Ureter (tissue), 1 donor: ENCODE results near the gene TDRD10. TPM values are rescaled to one million over a fixed set of nuclear protein-coding genes. Genes with fewer than 3 reads are reported as not detected.
"Not testable (repeated sequence)": the region's sequence is repeated elsewhere in the genome, so short reads cannot be mapped to it uniquely, and the experiment has no call there.

Source experiments
- DNase-seq: peaks from one replicate; pipeline ENCODE4 v3.0.0-alpha.2; 2020; ENCODE audit warnings: low spot score
- total RNA-seq: library from RNA; stranded (reverse); gene quantifications from one replicate; pipeline ENCODE4 v1.2.4, GENCODE V29; 2023
- donor health status: DM: yes; HTN: yes; CAD: no.

The TDRD10 gene
- total RNA-seq, 1 donor from 2014 or later = 3.3 TPM

DNA sequence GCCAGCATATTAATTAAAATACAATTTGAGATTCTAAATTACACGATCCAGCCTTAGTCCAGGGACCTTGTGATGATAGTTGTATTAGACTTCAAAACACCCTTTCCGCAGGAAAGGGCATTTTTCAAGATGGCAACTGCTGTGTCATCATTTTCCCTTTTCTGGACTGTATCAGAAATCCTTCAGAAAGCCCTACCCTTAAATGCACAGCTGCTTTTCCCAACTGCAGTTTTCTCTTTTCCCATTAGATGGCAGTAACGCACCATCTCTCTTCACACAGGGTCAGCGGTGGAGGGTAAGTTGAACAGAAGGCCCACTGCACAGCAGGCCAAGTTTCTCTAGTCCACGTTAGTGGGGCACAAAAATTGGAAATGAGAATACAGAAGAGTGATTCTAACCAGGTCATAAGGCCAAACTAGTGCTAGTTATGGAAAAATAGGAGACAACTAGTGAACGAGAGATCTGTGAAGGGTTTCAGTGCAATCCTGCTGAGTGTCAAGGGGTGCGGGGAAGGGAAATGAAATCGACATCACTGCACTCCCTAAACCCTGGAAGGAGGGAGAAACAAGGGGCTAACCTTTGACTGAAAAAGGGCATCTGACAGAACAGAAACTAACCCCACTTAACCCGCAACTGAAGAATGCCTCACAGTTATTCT lies 22.1 kb upstream of the TDRD10 start:
- DNase-seq = peak; percentile 79

DNA sequence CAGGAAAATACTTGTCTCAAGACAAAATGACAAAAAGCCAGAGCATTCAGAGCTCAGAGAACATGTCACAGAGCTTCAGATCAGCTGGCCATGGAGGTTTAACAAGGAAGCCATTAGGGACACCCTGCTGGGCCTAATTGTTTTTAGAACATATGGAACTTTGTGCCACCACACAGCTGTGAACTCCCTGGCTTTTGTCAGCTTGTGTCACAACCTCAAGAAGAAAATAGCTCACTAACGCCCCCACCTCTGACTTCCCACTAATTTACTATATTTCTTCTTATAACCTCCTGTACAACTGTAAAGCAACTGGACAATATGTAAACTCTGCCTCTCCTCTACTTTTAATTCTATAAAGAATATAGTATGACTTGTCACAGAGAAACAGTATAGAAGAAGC lies 21.0 kb upstream of the TDRD10 start:
- no peak for DNase-seq

DNA sequence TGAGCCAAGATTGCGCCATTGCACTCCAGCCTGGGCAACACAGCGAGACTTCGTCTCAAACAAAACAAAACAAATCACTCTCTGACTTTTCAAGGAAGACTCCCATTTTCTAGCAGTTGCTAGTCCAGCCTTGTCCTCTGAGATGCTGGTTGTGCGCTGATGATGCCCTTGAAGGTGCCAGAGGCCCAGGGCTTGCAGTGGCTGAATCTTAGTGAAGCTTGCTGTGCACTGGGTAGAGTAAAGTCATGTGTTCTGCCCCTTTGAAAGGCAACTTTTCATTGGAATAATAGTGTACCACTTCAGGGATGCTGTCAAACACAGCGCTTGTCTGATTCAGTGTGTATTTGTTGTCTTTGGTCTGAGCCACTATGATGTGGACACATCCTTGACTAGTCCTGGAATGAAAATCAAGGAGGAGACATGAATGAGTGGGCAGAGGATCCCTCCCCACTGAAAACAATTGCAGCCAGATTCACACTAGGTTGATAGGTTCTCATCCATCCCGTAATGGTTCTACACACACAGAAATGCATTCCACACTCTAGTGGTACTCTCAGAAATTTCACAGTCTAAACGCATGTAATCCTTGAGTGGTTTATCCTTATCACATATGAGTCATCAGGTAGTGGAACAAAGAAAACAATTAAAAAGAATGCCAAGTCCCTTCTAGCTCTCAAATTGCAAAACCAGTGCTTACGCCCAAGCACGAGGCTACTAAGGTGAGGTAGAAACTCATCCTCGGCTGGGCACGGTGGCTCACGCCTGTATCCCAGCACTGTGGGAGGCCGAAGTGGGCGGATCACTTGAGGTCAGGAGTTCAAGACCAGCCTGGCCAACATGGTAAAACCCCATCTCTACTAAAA lies 17.8 kb upstream of the TDRD10 start:
- peak; percentile 56 for DNase-seq

DNA sequence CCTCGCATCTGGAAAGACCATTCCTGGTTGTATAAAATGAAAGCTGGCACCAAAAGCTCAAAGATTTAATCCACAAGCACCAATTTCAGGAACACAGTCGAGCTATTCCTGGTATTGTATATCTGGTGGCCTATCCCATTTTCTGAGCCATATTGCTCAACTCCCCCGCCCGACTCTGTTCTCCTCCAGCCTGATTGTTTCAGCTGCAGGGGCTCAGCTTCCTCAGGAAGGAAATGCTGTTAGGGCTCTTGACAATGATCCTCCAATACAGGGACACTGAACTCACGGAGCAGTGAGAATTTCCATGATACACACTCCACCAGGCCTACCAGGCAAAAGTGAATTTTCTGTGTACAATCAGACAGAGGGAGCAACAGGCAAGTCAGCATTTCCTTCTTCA lies 16.9 kb upstream of the TDRD10 start:
- no peak for DNase-seq

DNA sequence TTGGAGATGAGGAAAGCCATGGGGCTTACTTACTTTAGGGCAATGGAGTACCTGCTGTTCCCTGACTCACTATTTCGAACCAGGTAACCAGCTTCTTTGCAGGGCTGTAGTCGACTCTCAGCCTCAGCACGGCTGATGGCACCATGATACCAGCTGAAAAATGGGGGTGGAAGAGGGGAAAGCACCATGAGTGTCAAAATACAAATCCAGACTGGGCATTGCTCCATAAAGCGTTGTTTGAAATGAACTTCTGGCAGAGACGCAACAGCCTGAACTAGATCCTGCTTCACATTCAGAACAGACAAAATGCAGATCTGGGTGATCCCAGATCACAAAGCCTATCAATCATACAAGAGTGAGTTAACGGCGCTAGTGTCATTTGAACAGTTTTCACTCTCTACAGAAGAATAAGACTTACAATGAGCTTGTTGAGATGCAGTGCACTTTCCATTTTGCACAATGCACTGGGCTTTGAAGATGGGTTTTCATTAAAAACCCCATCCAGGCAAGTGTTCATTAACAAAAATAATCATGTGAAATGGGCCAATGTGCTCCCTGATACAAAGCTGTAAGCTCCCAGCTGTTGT lies 16.0 kb upstream of the TDRD10 start:
- DNase-seq = no peak

DNA sequence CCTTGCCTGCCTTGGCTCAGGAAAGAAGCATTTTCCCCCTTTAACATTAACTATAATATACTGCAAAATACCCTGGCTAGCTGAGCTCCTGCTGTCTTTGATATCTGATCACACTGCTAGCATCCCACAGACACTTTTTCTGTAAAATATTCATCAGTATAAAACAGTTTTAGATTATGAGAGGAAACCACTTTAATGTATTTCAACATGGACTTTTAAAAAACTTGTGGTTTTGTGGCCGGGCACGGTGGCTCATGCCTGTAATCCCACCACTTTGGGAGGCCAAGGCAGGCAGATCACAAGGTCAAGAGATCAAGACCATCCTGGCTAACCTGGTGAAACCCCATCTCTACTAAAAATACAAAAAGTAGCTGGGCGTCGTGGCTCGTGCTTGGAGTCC lies 15.3 kb upstream of the TDRD10 start:
- DNase-seq = not testable (repeated sequence)

DNA sequence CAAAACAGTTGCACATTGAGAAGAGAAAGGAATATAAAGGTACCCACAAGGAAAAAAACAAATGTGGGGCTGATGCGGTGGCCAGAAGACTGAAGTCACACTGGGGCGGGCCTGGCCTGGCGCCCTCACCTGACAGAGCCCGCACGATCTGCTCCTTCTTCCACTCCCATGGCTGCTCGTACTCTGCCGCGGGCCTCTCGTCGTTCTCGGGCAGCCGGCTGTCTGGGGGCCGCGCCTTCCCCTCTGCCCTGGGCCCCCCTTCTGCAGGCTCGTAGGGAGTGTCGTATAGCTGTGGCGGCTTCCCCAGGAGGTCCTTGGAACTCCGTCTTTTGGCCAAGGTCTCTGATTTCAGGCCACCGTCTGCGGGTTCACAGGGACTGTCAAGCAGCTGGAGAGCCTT lies 13.1 kb upstream of the TDRD10 start:
- no peak for DNase-seq

DNA sequence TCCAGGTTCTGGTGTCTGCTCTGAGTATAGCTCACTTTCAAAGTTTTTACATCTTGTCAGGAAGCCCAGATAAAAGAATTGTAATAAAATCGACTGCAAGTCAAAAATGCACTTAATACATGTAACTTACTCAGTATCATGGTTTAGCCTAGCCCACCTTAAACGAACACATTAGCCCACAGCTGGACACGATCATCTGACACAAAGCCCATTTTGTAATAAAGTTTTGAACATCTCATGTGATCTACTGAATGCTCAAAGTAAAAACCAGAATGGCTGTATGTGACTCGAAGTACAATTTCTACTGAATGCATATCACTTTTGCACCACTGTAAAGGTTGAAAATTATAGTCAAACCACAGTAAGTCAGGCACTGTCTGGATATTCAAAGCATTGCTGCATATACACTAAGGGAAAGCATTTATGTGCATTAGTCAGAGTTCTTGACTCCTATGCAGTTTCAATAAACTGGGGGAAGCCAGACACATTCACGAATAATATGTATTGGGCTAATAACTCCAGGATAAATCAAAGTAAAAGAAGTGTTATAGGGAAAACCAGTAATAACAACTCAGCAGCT lies 12.2 kb upstream of the TDRD10 start:
- DNase-seq = no peak

DNA sequence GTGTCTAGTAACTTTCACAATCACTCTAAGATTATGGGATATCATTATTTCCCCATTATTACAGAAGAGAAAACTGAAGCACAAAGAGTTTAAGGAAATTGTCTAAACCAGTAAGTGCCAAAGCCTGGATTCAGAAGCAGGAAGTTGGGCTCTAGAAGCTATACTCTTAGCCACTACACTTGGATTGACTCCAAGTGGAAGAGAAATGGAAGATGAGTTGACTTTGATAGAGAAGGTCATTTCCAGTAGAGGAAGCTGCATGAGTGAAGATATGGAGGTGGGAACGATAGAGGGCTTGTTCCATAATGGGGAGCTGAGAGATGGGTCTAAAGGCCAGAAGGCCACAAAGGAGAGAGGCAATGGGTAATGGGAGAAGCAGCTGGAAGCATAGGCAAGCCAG lies 11.7 kb upstream of the TDRD10 start:
- DNase-seq = no peak

DNA sequence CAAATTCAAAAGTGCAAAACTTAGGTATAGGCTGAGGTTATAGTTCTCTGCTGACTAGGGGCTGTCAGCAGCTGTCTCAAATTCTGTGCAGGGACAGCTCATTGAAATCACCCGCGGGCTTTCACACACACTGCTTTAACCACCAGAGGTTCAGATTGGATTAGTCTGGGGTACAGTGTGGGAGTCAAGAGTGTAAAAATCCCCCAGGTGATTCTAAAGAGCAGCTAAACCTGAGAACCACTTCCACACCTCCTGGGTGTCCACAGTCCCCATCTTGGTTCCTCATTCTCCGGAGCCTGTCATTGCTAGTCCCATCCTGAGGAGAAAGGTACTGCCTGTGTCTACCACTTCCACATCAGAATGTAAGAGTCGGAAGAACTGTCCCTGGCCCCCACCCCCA lies 9.9 kb upstream of the TDRD10 start:
- DNase-seq = no peak

DNA sequence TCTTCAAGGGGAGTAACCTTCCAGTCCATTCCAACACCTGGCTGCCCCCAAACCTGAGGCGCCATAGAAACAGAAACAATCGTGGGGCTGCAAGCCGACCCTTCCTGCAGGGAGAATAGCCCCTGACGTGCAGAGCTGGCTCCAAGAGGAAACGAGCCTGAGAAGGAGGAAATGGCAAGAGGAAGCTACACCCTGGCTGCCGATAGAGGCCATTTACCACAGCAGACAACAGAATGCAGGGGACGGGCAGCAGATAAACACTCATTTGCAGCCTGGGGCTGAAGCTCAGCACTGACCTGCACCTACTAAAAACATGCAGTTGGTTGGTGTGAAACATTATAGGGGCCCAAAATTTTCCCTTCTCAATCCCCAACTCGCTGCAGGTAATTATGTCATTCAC lies 8.7 kb upstream of the TDRD10 start:
- DNase-seq = peak; percentile 52

DNA sequence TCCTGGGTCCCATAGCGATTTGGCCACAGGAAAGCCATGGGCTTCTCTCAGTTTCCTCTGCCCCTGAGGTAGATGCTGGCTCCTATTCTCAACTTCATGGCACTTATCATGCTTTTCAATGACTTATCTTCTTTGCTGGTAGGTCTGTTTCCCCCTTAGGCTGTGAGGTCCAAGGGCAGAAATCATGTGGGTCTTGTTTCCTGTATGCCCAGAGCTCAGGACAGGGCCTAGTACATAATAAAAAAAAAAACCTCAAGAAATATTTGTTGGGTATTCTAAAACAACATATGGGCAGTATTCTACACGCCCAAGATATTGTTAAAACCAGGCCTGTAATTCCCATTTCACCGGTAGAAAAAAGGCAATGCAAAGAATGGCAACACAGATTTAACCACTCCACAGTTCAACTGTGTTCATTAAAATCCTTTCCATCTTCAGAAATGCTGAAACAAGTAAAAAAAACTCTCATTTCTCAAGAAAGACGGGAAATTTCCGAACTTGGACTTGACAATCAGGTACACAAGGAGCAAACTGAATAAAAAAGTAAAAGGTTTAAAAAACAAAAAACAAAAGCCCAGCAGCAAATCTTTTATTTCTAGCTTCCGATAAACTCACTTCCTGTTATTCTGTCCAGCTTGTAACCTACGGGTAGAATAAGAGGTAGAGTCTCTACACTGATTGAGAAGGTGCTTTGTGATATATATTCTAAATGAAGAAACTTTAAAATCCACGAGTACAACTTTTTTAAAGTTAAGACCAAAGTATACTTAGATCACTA lies 6.3 kb upstream of the TDRD10 start:
- no peak for DNase-seq

DNA sequence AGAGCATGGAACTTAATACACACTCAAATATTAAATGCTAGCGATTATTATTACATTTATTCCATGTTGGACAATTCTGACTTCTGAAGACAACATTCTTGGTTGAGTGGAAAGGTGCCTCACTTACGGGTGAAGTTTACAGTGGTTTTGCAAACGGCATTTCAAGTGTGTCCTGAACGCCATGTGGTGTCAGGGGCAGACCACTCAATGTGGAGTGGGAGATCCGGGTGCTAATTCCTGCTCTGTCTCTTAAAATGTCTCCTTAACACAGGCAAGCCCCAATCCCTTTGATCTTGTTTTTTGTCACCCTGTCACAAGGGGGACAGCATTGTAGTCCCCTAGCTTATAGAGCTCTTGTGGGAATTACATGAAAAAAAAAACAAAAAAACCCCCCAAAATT lies 5.6 kb upstream of the TDRD10 start:
- DNase-seq = no peak

DNA sequence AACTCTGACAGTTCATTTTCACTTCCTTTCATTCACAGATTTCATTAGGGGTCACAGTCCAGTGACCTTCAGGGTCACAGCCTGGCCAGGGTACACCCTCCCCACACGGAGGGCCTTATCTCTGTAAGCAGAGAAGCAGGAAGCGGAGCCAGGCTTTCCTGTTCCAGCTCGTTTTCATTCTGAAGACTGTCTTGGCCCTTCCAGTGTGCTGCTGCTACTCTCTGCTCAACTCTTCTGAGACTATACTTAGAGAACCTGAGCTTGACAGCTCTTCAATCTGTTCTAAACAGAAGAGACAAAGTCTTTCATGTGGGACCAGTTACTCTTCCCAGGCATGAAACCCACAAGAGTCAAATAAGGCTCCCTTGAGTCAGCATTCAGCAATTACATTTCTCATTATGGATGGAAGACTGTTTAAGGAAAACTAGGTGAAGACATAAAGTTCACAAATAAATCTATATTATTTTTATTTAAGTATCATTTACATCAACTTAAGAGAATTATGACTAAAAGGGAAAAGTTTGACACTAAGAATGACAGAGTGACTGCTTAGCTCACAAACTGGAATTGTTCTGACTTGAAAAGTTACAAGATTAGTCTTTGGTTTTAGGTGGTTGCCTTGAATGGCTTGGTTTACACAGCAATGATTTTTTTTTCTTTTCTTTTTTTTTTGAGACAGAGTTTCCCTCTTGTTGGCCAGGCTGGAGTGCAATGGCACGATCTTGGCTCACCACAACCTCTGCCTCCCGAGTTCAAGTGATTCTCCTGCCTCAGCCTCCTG lies 4.8 kb upstream of the TDRD10 start:
- no peak for DNase-seq

DNA sequence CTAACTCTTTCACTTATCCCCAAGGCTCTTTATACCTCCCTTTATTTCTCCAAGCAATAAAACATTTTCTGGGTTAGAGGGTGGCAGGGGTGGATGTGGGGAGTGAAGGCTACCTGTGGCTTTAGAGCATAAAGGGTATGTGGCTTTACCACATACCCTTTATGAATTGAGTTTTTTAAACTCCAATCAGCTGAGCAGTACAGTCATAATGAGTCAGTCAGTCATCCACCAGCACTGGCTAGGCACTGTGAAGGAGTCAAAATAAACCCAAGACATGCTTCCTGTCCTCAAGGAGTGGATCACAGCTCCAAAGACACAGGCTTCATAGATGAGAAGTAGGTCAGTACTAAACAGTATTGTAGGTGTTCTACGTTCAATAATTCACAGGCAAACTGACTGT lies 2.6 kb upstream of the TDRD10 start:
- no peak for DNase-seq

DNA sequence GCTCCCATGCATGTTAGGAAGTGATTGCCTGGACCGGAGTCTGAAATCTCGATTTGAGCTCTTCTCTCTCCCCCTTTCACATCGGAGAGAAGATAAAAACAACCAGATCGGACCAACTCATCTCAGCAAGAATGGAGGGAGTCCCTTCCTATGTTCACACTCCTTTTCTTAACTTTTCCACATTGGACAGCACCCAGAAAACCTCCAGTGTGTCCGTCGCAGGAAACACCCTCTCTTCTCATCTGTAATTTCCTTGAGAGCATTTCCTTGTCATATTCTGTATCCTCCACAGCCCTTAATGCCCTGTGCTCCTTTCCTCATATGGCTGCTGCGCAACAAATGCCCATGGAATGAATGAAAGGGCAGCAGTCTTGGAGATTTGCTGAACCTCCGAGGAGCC lies 1.5 kb upstream of the TDRD10 start:
- no peak for DNase-seq

DNA sequence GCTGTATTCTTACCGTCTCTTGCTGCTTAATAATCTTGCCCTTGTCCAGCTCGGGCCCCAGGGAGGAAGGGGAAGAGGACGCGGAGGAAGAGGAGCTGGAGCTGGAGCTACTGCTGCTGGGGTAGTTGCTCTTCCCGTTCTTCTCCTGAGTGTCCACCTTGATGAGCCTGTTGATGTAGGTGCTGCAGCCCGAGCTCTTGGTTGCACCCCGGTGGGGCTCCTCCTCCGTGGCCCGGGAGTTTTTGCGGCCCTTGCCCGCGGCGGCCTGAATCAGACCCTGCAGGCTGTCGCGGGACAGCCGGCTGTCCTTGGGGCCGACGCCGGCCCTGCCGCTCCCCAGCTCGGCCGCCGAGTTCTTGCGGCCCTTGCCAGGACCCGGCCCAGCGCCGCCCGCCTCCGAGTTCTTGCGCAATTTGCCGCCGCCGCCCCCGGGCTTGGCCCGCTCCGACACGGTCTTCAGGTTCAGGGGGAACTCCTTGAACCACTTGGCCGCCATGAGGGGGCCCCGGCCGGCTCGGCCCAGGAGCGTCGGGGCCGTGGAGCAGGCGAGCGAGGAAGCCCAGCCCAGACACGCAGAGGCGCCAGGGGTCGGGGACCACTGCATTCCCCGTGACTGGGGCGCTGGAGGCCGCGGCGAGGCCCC lies 475 bp upstream of the TDRD10 start:
- no peak for DNase-seq

DNA sequence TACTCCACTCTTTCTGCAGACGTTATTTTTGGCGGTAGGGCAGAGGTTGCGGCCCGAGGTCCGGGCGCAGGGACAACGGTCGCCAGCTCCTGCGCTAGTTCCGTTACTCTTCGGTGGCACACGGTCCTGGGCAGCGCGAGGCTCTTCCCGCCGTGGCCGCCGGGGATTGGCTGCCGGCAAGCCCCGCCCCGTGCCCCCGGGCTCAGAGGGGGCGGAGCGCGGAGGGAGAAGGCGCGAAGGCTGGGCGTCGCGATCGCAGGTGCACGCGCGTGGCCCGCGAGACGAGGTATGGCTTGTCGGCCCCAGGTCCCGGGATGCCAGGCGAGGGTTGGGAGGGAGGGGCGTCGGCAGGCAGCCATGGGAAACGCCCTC lies 711 bp downstream of the TDRD10 start:
- no peak for DNase-seq

DNA sequence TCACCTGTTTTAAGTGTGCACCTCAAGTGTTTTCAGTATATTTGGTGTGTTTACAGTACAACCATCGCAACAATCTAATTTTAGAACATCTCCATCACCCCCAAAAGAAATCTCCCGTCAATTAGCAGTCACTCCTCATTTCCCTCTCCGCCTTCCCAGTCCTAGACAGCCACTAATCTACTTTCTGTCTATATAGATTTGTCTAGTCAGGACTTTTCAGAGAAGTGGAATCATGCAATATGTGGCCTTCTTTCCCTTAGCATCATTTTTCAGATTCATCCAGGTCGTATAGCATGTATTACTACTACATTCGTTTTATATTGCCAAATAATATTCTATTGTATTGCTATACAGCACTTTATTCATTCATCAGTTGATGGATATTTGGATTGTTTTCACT lies 1.9 kb downstream of the TDRD10 start:
- DNase-seq = no peak

DNA sequence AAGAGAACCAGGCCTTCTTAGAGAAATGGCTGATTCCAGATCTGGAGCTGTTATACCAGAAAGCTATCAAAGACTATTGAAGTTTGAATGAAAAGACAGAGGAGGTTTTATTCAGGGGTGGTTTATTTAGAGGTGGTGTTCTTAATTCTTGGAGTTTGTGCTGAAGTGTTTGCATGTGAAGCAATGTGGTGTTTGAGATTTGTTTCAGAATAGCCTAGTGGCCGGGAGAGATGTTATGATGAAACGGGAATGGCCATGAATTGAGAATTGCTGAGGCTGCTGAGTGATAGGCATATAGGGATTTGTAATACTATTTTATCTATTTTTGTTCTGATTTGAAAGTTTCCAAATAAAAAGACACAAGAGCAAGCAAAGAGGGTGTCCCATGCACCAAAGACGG lies 10.7 kb downstream of the TDRD10 start:
- no peak for DNase-seq

DNA sequence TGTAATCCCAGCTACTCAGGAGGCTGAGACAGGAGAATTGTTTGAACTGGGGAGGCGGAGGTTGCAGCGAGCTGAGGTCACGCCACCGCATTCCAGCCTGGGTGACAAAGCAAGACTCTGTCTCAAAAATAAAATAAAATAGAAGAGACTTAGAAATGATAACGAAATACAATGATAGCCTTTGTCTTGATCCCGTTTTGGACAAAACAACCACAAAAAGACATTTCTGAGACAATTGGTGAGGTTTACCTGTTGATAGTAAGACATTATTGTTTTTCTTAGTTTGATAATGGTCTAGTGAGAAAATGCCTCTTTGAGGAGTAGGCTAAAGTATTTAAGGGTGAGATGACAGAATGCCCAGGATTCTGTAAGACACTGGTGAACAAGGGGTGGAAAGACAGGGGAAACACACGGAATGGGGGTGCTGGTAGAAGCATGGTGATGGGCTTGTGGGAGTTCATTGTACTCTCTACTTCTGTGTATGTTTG lies 12.1 kb downstream of the TDRD10 start:
- DNase-seq = no peak
